ENCODE data around the gene MADD.
"Not testable (repeated sequence)": the region's sequence is repeated elsewhere in the genome, so short reads cannot be mapped to it uniquely, and the experiment has no call there.

MADD gene

DNA sequence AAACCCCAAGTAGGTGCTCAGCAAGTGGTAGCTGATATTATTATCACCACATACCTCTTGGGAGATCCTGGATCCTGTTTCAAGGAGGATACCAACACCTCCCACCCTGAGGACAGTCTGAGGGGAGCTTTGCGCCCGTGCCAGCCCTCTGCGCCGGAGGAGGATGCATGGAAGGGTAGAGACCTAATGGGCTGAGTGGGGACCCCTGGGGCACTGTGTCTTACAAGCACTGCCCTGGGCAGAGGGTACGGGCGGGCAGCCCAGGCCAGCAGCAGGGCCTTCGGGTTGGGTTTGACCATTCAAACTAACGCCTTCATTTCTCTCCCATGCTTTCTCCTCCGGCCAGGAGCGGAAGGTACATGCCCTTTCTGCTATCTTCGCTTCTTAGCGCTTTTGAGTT lies 56.3 kb downstream of the MADD start:
- no peak for DNase-seq

DNA sequence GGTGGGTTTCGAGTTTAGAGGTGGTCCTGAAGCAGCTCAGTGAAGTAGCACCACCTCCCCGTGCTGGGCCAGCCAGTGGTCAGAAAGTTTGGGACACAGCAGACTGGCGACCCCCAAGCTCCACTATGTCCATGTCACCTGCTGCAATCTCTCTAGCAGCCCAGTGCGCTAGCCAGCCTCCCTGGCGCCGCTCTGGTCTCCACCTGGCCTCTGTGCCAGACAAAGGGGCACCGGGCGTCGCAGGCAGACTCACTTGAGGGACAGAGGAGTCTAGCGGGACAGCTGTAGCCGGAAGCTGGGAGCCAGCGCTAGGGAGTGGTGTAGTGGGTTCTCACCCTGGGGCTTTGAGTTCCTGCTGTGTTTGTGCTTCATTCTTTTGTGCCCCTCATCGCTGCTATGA lies 57.1 kb downstream of the MADD start:
- DNase-seq, result no peak

DNA sequence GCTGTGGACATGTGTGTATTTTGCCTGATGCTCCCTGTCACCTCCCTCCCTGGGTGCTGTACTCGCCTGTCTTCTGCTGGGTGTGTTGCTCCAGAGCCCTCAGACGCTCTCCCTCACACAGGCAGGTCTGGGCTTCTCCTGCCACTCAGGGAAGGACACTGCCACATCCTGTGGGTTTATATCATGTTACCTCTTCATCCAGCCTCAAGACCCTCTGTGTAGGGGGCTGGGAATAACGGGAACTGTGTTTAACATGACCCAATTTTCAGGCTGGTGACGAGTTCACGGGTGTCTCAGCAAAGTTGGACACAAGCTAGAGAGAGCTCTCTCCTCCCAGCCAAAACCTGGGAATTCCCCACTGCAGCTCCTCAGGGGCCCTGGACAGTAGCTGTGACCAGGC lies 58.0 kb downstream of the MADD start:
- no peak for DNase-seq

DNA sequence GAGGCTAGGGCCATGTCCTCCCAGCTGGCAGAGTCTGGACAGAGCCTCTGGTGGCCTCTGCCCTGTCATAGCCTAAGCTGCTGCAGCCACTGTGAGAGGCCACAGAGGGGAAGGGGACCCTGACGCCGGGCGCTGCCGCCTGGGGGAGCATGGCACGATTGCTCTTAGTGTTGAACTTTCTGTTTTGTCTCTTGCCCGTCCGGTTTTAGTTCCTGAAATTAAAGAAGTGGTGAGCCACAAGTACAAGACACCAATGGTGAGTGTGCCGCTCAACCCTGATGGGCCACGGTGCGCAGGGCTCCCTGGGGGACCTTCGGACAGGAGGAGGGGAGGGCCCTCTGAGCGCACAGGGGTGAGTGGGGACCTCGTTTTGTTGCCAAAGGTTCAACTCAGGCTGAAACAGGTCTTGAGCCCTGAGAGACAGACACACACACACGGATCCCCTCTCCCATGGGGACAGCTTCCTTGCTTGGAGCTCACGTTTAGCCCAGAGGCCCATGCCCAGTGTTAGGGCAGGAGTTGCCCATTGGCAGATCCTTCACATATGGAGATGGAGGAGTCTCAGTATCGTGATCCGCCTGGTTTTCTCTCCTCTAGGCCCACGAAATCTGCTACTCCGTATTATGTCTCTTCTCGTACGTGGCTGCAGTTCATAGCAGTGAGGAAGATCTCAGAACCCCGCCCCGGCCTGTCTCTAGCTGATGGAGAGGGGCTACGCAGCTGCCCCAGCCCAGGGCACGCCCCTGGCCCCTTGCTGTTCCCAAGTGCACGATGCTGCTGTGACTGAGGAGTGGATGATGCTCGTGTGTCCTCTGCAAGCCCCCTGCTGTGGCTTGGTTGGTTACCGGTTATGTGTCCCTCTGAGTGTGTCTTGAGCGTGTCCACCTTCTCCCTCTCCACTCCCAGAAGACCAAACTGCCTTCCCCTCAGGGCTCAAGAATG lies 58.8 kb downstream of the MADD start:
- DNase-seq, result no peak

DNA sequence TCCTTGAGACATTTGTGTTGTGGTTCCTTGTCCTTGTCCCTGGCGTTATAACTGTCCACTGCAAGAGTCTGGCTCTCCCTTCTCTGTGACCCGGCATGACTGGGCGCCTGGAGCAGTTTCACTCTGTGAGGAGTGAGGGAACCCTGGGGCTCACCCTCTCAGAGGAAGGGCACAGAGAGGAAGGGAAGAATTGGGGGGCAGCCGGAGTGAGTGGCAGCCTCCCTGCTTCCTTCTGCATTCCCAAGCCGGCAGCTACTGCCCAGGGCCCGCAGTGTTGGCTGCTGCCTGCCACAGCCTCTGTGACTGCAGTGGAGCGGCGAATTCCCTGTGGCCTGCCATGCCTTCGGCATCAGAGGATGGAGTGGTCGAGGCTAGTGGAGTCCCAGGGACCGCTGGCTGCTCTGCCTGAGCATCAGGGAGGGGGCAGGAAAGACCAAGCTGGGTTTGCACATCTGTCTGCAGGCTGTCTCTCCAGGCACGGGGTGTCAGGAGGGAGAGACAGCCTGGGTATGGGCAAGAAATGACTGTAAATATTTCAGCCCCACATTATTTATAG lies 59.6 kb downstream of the MADD start:
- no peak for DNase-seq

DNA sequence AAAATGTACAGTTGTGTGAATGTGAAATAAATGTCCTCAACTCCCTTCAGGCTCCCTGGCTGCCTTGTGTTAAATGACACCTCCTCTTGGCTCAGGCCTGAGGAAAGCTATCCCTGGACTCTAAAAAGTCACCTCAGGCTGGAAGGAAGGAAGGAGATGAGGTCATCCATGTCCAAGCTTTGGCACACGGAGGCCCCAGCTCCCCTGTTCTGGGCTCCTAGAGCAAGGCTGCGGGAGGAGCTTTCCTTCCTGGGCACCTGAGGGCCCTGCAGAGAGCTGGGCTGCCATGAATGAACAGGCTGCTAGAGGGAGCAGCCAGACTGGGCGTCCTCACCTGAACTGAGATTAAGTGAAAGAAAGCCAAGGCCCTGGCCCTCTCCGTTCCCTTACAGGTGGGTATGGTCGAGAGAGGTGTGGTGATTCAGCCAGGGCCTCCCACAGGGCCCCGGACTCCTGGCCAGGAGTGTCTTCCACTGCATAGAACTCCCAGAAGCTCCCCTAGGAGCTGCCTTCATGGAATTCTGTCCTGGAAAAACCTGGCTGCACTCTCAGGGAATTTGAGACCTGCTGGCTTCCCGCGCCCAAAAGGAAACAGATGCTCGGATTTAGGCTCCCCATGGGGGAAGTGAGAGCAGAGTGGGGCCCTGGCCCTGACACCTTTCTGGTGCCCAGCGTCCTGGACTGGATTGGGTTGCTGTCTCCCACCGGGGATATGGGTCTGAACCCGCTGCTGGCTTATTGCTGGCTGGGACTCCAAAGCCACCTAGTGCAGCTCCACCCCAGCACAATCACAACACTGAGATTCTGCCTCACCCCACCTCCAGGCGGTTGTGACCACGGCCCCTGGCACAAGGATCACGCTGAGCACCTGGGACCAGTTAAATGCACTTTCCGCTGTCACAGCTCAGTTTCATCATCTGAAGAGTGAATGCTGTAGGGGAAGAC lies 60.3 kb downstream of the MADD start:
- DNase-seq, result no peak

DNA sequence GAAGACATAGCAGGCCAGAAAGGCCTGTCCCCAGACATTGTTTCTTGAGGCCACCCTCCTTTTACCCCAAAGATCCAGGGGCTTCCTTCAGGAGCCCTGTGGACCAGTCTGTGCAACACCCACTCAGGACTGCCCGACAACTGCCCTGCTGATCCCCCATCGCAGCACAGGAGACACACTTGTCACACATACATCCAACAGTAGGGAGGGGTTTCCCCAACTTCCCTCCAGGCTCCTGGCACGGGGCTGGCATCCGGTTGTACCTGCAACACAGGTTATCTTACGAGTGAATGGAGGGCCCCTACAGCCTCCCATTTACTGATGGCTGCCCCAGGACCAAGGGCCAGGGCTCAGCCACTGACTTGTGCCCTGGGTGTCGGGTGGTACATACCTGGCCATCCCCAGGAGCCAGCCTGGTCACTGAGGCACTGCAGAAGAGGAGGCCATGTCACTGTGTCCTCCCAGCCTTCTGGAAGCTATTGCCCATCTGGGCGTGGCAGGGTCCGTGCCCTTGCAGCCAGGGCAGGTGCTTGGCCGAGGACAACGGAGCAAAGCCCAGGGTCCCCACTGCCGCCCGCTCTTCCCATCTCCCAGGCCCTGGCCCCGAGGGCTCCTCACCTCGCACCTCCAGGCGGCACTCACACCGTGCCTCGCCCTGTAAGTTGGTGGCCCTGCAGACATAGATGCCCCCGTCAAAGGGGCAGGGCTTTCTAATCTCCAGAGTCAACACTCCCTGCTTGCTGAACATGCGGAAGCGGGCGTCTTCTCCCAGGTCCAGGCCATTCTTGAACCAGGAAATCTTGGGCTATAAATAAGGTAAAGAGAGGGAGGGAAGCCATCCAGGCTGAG lies 61.7 kb downstream of the MADD start:
- no peak for DNase-seq

DNA sequence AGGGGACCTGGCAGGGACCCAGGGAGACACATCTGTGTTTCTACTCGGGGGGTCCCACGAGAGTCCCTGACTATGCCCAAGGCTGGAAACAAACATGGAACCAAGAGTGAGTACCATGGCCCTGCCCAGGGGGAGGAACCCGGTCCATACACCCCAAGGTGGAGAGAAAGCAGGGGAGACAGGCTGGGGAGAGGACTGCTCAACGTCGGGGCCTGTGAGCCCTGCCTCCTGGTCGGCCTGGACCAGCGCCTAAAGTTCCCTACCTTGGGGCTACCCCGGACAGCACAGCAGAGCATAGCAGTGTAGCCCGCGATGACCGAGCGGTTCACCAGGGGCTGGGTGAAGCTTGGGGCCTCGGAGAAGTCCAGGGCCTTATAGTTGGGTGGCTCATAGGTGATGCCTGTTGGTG lies 62.4 kb downstream of the MADD start:
- no peak for DNase-seq

DNA sequence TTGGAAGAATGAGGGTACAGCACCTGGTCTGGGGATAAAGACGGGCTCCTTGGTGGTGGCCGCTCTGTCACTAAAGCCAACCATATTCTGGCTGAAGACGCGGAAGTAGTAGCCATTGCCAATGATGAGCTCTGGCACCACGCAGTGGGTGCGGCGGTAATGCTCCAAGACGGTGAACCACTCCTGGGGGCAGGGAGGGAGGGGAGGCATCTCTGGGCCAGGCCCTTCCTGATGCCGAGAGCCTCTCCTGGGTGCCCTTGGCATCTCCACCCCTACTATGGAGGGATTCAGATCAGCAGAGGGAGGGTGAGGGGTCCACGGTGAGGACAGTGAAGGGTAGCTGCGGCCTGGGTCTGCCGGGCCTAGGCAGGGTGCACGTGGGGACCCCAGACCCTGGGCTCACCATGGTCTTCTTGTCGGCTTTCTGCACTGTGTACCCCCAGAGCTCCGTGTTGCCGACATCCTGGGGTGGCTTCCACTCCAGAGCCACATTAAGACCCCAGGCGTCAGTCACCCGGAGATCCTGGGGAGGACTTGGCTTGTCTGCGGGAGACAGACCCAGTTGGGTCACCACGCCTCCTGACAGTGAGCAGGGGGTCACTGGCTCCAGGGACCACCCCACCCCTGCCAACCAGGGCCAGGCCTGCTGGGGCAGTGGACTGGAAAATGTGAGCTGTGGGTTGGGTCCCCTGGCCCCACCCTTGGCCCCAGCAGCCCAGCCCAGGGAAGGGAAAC lies 63.0 kb downstream of the MADD start:
- DNase-seq, result no peak

DNA sequence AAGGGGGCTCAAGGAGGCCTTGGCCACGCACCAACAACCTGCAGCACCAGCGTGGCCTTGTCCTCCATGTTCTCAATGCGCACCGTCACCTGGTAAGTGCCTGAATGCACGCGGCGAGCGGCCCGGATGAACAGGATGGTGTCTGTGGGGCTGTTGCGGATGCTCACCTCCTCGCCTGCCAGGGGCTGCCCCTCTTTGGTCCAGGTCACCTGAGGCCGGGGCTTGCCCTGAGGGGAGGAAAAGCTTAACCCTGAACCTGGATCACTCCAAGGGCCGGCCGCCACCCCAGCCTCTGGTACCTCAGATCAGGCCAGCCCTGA lies 63.6 kb downstream of the MADD start:
- no peak for DNase-seq

DNA sequence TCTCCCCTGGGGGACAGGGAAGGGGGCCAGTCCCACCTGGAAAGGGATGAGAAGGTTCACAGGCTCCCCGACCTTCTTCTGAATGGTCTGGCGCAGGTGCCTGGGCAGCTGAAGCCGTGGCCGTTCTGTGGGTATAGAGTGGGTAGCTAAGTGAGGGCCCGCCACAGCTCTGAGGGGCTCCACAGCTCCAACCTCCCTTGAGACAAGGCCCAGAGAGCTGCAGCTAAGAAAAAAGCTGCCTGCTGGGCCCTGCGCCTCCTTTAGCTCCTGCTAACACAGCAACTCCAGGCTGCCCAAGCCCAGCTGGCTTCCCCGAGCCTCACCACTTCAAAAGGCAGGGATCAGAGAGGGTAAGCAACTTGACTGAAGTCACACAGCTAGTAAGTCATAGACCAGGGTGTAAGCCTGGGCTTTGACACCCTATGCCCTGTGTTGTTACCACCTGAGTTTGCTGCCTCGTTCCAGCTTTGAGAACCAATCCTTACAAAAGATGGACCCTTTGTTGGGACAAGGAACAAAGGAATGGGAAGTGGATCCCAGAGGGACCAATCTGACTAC lies 64.0 kb downstream of the MADD start:
- no peak for DNase-seq

DNA sequence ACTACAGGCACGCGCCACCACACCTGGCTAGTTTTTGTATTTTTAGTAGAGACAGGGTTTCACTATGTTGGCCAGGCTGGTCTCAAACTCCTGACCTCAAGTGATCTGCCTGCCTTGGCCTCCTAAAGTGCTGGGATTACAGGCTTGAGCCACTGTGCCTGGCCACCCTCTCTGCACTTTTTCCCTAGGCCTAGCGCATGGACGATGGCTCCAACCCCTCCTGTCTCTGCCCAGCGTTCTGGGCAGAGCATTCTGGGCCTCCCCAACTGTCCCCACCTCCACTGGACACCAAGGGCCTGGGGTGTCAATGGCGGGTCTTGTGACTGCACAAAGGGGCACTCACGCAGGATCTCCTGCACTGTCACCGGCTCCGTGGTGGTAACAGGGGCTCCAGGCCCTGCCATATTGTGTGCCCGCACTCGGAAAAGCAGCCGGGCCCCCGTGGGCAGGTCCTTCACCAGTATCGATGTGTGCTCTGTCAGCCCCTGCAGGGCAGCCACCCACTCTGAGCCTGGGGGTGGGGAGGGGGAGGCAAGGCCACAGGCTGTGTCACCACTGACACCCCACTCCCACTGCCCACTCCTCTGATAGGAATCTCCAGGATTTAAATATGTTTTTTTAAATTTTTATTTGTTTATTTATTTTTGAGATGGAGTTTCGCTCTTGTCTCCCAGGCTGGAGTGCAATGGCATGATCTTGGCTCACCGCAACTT lies 64.9 kb downstream of the MADD start:
- DNase-seq, result not testable (repeated sequence)

DNA sequence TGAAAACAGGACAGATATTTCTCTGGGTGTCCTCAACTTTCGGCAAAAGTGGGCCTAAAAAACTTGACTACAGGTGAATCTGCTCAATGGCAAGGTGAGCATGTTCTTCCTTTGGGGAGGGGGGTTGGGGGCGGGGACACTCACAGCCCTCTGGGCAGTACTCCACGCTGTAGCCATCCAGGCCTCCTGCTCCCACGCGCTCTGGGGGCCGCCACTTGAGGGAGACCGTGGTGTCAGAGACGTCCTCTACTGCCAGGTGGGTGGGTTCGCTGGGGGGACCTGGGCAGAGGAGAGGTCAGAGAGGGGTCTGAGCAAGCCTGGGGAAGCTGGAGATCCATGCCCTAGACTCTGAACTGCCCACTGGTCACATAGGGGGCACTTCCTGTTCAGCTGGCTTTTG lies 65.8 kb downstream of the MADD start:
- DNase-seq, result no peak

DNA sequence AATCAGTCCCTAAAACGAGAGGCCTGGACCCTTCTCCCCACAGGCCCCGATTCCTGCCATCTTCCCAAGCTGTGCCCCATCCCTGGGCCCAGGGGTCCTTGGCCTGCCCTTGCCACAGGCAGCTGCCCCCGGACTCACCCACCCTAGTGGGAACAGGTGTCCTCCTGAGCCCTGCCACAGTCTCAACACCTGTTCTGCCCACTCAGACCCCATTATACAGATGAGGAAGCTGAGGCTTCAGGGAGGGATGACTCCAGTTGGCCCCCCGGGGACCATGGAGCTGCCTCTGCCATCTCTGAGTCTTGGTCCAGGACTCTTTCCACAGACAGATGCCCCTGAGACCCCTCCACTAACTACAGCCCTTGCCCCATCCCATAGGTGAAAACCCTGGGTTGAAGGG lies 66.7 kb downstream of the MADD start:
- DNase-seq, result no peak

DNA sequence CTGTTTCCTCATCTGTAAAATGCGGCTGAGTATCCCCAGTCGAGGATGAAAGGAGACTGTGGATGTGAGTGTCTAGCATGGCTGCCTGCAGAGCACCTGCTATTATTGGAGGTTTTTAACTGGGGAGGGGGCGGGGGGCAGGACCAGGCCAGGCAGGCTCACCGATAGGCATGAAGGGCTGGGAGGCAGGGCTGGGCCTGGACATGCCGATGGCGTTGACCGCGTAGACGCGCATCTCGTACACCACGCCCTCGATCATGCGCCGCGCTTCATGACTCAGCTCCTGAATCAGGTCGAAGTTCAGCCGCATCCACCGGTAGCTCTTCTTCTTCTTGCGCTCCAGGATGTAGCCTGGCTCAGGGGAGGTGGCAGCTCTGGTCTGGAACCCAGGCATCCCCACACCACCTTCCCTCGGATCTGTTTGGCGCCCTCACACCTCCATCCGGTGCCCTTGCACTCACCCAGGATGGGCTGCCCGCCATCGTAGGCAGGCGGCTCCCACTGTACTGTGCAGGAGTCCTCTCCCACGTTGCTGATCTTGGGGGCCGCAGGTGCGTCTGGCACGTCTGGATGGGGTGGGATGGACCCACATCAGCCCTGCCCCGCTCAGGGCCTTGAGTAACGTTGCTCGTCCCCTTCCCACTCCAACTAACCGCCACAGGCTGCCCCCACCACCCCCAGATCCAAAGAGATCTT lies 67.4 kb downstream of the MADD start:
- no peak for DNase-seq

DNA sequence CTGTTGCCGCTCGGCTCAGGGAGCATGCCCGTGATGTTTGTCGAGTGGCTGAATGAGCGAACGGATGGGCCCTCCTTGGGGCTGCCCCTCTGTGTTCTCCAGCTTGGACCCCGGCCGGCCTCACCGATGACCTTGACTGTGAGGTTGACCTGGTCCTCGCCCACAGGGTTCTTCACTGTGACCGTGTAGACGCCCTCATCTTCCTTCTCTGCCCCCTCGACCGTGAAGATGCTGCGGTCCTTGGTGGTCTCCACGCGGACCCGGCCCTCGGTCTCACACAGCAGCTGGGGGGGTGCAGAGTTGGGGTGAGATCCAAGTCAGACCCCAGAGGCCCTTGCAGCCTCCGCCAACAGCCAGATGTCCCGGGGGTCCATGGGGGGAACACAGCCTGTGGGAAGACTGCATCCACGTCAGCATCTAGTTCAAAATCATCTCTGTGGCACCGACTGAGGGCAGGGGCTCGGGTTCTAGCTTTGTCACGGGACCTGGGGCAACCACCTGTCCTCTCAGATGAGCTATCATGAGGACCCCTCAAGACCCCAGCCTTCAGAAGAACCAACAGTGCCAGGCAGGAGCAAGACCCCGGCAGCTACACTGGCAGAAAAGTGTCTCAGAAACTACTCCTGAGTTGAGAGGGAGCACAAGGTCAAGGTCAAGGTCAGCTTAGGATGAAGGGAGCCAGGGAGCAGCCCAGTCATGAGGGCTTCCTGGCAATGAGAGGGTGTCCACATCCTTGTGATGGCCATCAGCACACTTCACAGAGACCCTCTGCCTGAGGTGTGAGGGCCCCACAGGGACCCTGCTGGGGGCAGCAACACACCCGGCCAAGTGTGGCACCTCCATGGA lies 68.7 kb downstream of the MADD start:
- DNase-seq, result no peak

DNA sequence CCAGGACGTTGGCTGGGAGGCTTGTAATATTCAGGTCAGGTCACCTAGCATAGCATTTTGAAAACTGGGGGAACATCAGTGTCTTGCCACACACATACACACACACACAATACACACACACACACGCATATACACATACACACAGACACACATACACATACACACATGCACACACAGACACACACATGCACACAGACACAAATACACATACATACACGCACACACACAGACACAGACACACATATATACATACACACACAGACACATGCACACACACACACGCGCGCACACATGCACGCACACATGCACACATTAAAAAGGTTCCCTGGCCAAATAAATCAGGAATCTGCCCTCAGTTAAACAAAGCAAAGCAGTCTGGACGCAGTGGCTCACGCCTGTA lies 70.1 kb downstream of the MADD start:
- no peak for DNase-seq

DNA sequence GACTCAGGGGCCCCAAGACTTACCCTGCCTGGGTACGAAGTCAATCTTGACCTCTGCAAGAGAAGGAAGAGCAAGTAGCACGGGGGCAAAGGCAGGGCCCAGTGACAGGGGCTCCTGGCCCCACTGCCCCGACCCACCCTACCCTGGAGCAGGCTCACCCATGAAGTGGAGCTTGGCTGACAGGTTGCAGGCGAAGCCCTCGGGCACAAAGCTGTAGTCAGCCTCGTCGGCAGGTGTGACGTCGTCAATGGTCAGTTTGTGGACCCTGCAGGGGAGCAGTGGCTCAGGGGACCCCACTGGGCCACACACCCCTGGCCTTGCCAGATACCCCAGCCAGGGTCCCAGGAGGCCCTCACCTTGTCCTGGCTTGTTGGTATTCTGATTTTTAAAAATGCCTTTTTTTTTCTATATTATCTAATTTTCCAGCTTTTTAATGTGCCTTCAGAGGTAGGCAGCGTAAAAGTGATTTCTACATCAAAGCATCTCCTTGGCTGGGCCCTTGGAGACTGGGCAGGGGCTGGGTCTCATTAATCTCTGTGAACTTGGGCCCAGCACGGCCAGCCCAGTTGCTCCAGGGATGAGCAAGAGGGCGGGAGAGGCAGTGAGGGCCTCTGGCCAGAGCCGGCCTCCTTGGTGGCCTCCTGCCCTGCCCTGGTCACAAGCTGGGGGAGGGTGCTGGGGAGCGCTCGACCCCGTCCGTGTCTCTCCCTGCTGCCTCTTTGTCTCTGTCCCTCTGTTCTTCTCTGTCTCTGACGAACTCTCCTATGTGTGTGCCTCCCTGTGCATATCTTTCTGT lies 71.2 kb downstream of the MADD start:
- no peak for DNase-seq
